D721Med (cell line): ENCODE results near the gene RGS7.
A peak's percentile ranks its signal among the peaks of the same experiment; 100 is the strongest.
"Not testable (repeated sequence)": the region's sequence is repeated elsewhere in the genome, so short reads cannot be mapped to it uniquely, and the experiment has no call there.

Source experiments
- DNase-seq: peaks from one replicate; pipeline ENCODE4 v3.0.0; 2011; ENCODE audit warnings: low spot score; ENCODE audit not compliant: insufficient read length
- FAIRE-seq: peaks from 2 replicates; lab custom pipeline; 2011; peaks lifted over from hg19 to GRCh38; lab: Jason Lieb, UNC
- TF ChIP-seq, protein P1 (sequence below): IDR thresholded peaks from 2 replicates; pipeline ENCODE4 v1.5.1; 2012; ENCODE audit warnings: mild to moderate bottlenecking, control low read depth; ENCODE audit not compliant: insufficient read depth; ENCODE audit errors: missing control alignments

The RGS7 gene

GRCh38 chr1:241299347-241299746 lies 57.7 kb downstream of the RGS7 start:
- no peak for FAIRE-seq
- DNase-seq: no peak
- TF ChIP-seq, protein P1, sequence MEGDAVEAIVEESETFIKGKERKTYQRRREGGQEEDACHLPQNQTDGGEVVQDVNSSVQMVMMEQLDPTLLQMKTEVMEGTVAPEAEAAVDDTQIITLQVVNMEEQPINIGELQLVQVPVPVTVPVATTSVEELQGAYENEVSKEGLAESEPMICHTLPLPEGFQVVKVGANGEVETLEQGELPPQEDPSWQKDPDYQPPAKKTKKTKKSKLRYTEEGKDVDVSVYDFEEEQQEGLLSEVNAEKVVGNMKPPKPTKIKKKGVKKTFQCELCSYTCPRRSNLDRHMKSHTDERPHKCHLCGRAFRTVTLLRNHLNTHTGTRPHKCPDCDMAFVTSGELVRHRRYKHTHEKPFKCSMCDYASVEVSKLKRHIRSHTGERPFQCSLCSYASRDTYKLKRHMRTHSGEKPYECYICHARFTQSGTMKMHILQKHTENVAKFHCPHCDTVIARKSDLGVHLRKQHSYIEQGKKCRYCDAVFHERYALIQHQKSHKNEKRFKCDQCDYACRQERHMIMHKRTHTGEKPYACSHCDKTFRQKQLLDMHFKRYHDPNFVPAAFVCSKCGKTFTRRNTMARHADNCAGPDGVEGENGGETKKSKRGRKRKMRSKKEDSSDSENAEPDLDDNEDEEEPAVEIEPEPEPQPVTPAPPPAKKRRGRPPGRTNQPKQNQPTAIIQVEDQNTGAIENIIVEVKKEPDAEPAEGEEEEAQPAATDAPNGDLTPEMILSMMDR: no peak

DNA sequence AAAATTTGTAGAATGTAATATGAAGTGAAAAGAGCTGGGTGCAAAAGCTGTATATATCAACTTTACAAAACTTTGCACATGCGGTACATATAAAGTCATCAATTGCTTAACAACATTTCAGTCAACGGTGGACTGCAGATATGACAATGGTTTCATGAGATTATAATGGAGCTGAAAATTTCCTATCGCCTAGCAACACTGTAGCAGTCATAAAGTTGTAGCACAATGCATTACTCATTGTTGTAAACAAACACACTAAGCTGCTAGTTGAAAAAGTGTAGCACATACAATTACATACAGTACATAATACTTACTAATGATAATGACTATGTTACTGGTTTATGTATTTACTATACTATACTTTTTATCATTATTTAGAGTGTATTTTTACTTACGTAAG lies 64.0 kb downstream of the RGS7 start:
- FAIRE-seq (no peak), DNase-seq (no peak)
- TF ChIP-seq, protein P1: no peak

GRCh38 chr1:241291548-241291947 lies 65.5 kb downstream of the RGS7 start:
- DNase-seq, FAIRE-seq: not testable (repeated sequence)

DNA sequence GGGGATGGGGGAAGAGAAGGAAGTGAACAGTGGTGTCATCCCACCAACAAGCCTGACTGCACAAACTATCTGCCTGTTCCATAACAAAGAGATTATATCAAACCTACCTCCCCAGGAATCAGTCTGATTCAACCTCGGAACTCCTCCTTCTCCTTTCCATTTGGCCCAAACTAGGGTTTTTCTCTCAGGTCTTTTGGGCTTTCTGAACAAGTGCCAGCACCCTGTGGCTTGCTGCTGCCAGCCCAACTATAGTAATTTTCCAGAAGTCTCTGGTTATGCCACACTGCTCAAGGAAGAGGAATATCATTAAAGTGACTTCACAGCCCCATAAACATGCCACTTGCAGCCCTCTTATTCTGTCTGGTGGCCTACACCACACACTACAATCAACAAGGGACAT lies 70.5 kb downstream of the RGS7 start:
- DNase-seq (no peak), FAIRE-seq (no peak)
- TF ChIP-seq, protein P1: no peak

DNA sequence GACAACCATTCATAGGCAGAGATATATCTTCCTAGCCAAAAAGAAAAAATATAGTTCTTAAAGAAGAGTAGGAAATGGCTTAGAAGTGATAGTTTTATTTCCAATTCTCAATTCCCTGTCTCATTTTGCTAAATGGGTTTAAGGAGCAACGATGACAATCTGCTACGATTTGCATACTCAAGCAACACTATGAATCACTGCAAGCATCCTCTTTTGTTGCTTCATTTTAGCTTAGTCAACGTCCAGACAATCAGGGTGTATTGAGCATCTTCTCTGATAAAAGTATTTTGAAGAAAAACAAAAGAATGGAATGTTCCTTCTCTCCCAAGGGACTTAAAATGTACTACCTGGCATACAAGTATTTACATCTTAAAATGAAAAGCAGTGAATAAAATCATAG lies 80.6 kb downstream of the RGS7 start:
- peak; percentile 32 for FAIRE-seq
- no peak for DNase-seq
- TF ChIP-seq, protein P1: no peak

DNA sequence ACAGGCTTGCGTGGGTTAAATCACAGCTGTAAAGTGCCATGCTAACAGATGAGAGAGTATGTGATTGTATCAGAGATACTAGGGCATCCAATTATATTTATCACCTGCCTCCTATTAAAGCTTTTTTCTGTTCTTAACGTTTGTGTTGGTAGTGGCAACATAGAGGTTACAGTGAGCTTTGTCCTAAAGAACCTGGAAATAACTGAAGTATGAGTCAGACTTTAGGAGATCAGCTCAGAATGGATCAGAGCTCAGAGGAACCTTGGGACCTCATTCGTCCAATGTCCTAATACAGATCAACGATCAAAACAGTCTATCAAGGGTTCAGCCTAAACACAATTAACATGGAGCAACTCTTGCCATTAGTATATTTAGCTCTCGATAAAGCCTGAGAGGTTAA lies 81.0 kb downstream of the RGS7 start:
- no peak for DNase-seq
- TF ChIP-seq, protein P1: no peak
- FAIRE-seq: no peak

- DNase-seq: no peak
- FAIRE-seq: no peak
- TF ChIP-seq, protein P1: no peak
Measured at GRCh38 chr1:241275226-241275625, 81.8 kb downstream of the RGS7 start.

GRCh38 chr1:241274693-241275092 lies 82.3 kb downstream of the RGS7 start:
- no peak for DNase-seq
- TF ChIP-seq, protein P1: no peak
- no peak for FAIRE-seq
